ENCODE results near the gene SPAG7.

SPAG7 gene

DNA sequence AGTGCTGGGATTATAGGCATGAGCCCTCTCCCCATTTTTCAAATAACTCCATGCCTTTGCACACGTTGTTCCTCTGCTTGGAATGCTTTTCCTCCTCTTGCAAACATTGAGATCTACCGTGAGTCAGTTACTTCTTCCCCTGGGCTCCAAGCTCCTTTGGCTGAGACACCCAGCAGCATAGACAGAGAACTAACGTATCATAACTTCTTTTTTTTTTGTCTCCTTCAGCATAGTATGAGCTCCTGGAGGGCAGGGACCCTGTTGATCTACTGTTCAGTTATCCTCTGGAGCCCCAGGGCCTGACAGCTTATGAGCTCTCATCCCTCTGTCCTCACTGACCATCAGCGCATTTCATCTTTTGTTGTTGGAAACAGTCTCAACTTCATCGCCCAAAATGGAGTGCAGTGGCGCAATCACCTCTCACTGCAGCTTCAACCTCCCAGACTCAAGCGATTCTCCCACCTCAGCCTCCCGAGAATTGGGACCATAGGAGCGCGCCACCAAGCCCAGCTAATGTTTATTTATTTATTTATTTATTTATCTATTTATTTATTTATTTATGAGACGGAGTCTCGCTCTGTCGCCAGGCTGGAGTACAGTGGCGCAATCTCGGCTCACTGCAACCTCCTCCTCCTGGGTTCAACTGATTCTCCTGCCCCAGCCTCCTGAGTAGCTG is 2.2 kb downstream of the SPAG7 start (continued):
- TF ChIP-seq, protein P1, sequence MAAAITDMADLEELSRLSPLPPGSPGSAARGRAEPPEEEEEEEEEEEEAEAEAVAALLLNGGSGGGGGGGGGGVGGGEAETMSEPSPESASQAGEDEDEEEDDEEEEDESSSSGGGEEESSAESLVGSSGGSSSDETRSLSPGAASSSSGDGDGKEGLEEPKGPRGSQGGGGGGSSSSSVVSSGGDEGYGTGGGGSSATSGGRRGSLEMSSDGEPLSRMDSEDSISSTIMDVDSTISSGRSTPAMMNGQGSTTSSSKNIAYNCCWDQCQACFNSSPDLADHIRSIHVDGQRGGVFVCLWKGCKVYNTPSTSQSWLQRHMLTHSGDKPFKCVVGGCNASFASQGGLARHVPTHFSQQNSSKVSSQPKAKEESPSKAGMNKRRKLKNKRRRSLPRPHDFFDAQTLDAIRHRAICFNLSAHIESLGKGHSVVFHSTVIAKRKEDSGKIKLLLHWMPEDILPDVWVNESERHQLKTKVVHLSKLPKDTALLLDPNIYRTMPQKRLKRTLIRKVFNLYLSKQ (tag by site-specific recombination; IDR thresholded peaks at IDR 0.05; ENCODE audit: borderline replicate concordance), result no peak
- TF ChIP-seq GFI1B (tag by site-specific recombination; IDR thresholded peaks at IDR 0.05) (no peak), ZNF114 (tag by site-specific recombination; IDR thresholded peaks at IDR 0.05) (no peak), ZNF202 (tag by site-specific recombination; IDR thresholded peaks at IDR 0.05; ENCODE audit: borderline replicate concordance) (no peak)
- TF ChIP-seq, protein P2, sequence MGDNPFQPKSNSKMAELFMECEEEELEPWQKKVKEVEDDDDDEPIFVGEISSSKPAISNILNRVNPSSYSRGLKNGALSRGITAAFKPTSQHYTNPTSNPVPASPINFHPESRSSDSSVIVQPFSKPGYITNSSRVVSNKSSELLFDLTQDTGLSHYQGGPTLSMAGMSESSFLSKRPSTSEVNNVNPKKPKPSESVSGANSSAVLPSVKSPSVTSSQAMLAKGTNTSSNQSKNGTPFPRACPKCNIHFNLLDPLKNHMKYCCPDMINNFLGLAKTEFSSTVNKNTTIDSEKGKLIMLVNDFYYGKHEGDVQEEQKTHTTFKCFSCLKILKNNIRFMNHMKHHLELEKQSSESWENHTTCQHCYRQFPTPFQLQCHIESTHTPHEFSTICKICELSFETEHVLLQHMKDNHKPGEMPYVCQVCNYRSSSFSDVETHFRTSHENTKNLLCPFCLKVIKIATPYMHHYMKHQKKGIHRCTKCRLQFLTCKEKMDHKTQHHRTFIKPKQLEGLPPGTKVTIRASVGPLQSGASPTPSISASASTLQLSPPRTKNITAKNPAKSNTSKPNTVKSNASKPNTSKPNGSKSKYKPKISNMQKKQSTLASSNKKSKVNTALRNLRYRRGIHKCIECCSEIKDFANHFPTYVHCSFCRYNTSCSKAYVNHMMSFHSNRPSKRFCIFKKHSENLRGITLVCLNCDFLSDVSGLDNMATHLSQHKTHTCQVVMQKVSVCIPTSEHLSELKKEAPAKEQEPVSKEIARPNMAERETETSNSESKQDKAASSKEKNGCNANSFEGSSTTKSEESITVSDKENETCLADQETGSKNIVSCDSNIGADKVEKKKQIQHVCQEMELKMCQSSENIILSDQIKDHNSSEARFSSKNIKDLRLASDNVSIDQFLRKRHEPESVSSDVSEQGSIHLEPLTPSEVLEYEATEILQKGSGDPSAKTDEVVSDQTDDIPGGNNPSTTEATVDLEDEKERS (tag by site-specific recombination; IDR thresholded peaks at IDR 0.05), result no peak

DNA sequence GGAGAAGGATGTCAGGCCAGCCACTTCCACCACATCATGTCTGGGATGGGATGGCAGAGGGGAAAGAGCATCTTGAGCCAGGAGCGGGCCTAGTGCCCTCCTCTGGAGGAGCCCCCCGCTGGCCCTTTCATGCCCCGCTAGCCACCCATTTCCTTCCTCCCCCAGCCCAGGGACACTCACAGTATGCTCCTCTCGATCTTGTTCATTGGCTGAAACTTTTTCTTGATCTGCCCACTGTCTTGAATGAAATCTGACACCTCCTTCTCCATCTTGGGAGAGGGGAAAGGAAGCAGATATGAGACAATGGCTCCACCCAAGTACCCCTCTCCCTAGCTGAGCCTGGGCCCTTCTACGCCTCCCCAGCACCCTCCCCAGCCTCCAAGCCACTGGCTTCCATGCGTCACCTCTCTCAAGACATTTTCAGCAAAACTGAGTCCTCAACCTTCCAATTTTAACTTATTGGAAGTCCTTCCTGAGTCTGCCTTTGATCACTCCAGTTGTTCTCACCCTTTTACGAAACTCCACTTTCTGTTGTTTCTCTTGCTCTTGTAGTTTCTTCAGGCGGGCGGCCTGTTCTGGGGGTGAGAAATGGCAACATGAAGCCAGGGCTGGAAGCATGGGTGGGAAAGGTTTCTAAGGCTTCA is 7.2 kb downstream of the SPAG7 start:
- TF ChIP-seq, protein P3, sequence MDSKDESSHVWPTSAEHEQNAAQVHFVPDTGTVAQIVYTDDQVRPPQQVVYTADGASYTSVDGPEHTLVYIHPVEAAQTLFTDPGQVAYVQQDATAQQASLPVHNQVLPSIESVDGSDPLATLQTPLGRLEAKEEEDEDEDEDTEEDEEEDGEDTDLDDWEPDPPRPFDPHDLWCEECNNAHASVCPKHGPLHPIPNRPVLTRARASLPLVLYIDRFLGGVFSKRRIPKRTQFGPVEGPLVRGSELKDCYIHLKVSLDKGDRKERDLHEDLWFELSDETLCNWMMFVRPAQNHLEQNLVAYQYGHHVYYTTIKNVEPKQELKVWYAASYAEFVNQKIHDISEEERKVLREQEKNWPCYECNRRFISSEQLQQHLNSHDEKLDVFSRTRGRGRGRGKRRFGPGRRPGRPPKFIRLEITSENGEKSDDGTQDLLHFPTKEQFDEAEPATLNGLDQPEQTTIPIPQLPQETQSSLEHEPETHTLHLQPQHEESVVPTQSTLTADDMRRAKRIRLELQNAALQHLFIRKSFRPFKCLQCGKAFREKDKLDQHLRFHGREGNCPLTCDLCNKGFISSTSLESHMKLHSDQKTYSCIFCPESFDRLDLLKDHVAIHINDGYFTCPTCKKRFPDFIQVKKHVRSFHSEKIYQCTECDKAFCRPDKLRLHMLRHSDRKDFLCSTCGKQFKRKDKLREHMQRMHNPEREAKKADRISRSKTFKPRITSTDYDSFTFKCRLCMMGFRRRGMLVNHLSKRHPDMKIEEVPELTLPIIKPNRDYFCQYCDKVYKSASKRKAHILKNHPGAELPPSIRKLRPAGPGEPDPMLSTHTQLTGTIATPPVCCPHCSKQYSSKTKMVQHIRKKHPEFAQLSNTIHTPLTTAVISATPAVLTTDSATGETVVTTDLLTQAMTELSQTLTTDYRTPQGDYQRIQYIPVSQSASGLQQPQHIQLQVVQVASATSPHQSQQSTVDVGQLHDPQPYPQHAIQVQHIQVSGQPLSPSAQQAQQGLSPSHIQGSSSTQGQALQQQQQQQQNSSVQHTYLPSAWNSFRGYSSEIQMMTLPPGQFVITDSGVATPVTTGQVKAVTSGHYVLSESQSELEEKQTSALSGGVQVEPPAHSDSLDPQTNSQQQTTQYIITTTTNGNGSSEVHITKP (tag by site-specific recombination; IDR thresholded peaks at IDR 0.05), result 0 out of 2 replicates have a peak, but pooled peaks have one; percentile 11
- TF ChIP-seq PRDM1 (tag by site-specific recombination; IDR thresholded peaks at IDR 0.05), result 0 out of 2 replicates have a peak, but pooled peaks have one; percentile 8
- TF ChIP-seq KLF9 (tag by site-specific recombination; IDR thresholded peaks at IDR 0.05; ENCODE audit: low read depth), result no peak
- TF ChIP-seq, protein P4, sequence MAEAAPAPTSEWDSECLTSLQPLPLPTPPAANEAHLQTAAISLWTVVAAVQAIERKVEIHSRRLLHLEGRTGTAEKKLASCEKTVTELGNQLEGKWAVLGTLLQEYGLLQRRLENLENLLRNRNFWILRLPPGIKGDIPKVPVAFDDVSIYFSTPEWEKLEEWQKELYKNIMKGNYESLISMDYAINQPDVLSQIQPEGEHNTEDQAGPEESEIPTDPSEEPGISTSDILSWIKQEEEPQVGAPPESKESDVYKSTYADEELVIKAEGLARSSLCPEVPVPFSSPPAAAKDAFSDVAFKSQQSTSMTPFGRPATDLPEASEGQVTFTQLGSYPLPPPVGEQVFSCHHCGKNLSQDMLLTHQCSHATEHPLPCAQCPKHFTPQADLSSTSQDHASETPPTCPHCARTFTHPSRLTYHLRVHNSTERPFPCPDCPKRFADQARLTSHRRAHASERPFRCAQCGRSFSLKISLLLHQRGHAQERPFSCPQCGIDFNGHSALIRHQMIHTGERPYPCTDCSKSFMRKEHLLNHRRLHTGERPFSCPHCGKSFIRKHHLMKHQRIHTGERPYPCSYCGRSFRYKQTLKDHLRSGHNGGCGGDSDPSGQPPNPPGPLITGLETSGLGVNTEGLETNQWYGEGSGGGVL (tag by site-specific recombination; IDR thresholded peaks at IDR 0.05), result peak; percentile 28; the same call in 1 of the 2 replicates
- TF ChIP-seq ZNF155 (tag by site-specific recombination; IDR thresholded peaks at IDR 0.05), result no peak
- CTCF ChIA-PET, result interaction anchor here (0.6 to 0.7 kb wide), 2 partner anchors 21 to 733 kb away, joined by 3 read pairs; partner anchors contain the start of gene SLC25A11
- no peak overlapping the region for H3K27ac ChIP-seq (ENCODE audit: extremely low read depth, low read depth, low read length)

More for the DNA sequence above, 7.2 kb downstream of the SPAG7 start:
- Histone ChIP-seq H3K4me1 (ENCODE audit: control insufficient read depth, insufficient read depth, low read length) (no peaks in the 10 kb centered on the region), H3K4me3 (ENCODE audit: low read depth, low read length) (no peak overlapping the region), H3K36me3 (ENCODE audit: control insufficient read depth in 2 of 2, insufficient read depth in 1 of 2, low read length in 2 of 2) (peaks cover 5 to 14% of the 10 kb centered on the region in 2 experiments; a peak in 2 of 3 replicates), H3K9me3 (ENCODE audit: control insufficient read depth, insufficient read depth, low read depth, low read length) (peaks cover 1% of the 10 kb centered on the region; the same call in 1 of the 2 replicates)
- POLR2A ChIA-PET, result interaction anchor here (1.0 kb wide), 1 partner anchor 12 kb away, joined by 3 read pairs; the partner anchor contains the start of gene PFN1
